GM12865 (cell line): Measurements from ENCODE around the gene PKM.
A peak's percentile ranks its signal among the peaks of the same experiment; 100 is the strongest.

Experiments
- DNase-seq: peaks from one replicate; pipeline ENCODE4 v3.0.0; 2010; ENCODE audit warnings: low read depth
- H3K4me3 ChIP-seq: 2 replicates; pipeline ENCODE4 v1.5.1; 2011; ENCODE audit warnings: mild to moderate bottlenecking, low read depth, low read length, control low read depth
- TF ChIP-seq, protein P1 (sequence below): IDR thresholded peaks from 2 replicates; pipeline ENCODE4 v1.5.1; 2011; ENCODE audit warnings: low read length, control low read depth, low read depth, inconsistent platforms; ENCODE audit not compliant: insufficient read depth; ENCODE audit errors: missing control alignments

PKM gene

DNA sequence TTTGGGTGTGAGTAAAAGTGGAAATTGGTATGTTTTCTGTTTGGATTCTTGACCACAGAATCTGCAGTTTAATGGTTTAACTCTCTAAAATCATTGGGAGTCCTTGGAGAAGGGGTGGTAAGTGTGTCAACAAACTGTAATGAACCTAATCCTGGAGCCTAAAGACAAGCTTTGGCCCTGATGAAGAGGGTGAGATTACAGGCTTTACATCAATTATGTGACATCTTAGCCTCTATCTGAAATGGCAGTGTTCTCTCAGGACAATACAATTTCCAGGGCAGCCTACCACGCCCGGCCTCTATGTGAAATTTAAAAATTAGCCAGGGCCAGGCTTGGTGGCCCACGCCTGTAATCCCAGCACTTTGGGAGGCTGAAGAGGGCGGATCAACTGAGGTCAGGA, 4.3 kb upstream of the PKM start:
- DNase-seq: no peak
- H3K4me3 ChIP-seq: no peak overlapping the region
- TF ChIP-seq, protein P1, sequence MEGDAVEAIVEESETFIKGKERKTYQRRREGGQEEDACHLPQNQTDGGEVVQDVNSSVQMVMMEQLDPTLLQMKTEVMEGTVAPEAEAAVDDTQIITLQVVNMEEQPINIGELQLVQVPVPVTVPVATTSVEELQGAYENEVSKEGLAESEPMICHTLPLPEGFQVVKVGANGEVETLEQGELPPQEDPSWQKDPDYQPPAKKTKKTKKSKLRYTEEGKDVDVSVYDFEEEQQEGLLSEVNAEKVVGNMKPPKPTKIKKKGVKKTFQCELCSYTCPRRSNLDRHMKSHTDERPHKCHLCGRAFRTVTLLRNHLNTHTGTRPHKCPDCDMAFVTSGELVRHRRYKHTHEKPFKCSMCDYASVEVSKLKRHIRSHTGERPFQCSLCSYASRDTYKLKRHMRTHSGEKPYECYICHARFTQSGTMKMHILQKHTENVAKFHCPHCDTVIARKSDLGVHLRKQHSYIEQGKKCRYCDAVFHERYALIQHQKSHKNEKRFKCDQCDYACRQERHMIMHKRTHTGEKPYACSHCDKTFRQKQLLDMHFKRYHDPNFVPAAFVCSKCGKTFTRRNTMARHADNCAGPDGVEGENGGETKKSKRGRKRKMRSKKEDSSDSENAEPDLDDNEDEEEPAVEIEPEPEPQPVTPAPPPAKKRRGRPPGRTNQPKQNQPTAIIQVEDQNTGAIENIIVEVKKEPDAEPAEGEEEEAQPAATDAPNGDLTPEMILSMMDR: no peak

DNA sequence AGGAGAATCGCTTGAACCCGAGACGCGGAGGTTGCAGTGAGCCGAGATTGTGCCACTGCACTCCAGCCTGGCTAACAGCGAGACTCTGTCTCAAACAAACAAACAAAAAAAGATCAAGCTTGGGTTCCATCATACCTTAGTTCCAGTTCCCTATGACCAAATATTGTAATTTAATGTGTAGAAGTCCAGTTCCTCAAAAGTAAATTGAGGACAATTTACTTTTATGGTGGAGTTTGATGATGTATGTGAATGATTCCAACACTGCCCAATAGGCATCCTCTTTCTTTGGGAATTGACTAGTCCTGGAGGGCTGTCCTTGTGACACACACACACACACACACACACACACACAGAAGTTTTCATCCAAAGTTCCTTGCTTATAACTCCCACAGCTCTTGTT, 2.8 kb upstream of the PKM start:
- H3K4me3 ChIP-seq: no peak overlapping the region
- TF ChIP-seq, protein P1: no peak
- DNase-seq: no peak

DNA sequence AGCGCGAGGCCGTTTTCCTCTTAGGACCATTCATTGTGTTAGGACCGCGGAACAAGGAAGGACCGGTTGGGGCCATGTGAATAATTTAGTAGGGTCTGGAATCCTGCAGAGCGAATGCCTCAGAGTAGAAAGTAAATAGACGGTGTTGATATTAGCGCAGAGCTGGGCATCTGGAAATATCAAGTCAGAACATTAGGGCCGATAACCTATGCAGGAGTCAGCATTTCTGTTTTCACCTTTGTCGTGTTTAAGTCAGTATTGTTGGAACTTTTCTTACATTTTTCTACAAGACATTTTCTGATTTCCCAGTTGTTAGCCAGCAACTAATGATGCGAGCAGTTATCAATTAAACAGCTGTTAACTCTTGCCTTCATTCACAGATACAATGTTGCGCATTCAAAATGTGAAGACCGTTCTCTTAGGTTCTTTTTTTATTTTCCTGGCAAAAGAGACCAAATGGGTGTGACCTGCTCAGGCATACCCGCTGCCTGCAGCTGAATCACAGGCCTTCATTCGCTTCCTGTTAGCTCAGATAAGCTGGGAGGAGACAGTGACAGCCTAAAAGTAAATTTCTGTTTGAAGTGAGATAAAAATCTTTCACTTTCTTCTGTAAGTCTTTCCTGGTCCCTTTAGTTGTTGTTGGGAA, 966 bp upstream of the PKM start:
- H3K4me3 ChIP-seq: peak overlapping the region; percentile 91
- DNase-seq: peak; percentile 59
- TF ChIP-seq, protein P1: no peak

DNA sequence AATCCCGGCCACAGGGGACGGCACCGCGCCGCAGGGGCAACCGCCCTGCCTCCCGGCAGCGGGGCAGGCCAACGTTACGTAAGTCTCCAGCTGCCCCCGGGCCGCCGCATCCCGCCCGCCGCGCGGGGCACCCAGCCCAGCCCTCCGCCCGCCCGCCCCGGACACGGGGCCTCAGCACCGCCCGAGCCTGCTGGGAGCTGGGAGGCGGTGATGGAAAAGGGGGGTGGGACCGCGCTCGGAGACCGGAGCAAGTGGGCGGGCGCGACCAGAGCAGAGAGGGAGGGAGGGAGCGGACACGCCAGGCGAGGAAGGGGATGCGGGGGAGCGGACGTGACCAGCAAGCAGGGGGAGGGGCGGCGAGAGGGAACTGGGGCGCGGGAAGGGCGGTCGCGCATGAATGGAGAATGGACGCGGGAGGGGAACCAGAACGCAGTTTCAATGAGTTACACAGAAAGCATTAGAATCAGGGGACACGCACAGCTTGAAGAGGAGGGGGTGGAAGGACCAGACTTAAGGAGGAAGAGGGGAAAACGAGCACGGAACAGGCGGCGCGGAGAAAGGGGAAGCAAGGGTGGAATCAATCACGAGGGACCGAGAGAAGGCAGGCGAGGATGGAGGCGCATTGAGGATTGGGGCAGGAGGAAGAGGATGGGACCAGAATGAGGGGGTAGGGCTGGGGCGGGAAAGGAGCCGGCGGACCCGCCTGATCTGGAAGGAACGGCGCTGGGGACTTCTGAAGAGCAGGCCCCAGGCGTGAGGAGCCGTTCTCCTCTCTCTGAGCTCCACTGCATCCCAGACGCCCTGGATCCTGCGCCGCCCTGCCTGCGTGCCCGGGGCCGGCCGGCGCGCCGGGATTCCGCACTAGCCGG, 559 bp downstream of the PKM start:
- H3K4me3 ChIP-seq: peak overlapping the region; percentile 91
- TF ChIP-seq, protein P1: no peak
- DNase-seq: peak; percentile 88

DNA sequence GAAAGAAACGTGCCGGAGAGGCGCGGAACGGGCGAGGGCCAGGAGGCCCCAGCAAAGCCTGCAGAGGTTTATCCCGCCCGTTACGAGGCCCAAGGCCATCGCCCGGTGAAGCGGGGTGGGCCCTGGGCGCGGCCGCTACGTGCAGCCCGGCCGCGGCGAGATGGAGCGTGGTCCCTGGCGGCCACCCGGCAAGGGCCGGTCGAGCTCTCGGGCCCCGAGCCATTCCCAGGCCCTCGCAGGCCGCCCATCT, 1.1 kb downstream of the PKM start:
- DNase-seq: no peak
- TF ChIP-seq, protein P1: no peak

DNA sequence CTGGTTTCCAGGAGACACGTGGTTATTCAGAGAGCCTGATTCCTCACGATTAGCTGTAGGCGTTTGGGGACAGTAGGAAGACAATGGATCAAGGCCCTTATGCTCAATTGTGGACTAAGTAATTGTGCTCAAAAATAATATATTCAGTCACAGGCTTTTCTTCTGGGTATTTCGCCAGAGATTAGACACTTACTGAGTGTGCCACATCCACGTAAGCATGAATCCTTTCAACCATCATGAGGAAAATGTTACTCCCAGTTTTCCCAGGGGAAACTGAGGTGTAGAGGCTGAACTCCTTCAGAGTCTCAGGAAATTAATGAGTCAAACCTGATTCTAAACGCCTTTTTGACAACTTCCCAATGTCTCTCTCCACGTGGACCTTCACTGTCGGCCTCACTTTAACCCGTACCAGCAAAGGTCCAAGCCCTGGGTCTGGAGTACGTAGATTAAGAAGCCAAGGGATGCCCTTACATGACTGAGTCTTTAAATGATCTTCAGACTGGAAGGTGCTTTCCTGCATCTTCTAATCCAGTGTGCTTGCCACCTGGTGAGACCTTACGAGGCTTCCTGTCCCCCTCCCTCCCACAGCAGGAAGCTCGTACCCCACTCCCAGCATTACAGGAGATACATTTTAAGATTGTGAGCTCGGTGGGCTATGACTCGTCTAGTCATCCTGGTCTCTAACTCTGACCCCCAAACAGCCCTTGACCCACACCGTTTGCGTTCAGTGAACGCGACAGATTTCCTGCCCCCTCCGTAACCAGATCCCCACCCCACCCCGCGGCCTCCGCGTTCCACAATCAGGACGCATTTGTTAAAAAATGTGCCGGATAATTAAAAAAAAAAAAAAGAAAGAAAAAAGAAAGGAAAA, 1.7 kb downstream of the PKM start:
- TF ChIP-seq, protein P1: no peak
- DNase-seq: peak; percentile 75
- H3K4me3 ChIP-seq: peak overlapping the region; percentile 91

More for the DNA sequence above, 1.1 kb downstream of the PKM start:
- H3K4me3 ChIP-seq: peak overlapping the region; percentile 91
